ENCODE measurements around the gene MROH2A.

Gene MROH2A

DNA sequence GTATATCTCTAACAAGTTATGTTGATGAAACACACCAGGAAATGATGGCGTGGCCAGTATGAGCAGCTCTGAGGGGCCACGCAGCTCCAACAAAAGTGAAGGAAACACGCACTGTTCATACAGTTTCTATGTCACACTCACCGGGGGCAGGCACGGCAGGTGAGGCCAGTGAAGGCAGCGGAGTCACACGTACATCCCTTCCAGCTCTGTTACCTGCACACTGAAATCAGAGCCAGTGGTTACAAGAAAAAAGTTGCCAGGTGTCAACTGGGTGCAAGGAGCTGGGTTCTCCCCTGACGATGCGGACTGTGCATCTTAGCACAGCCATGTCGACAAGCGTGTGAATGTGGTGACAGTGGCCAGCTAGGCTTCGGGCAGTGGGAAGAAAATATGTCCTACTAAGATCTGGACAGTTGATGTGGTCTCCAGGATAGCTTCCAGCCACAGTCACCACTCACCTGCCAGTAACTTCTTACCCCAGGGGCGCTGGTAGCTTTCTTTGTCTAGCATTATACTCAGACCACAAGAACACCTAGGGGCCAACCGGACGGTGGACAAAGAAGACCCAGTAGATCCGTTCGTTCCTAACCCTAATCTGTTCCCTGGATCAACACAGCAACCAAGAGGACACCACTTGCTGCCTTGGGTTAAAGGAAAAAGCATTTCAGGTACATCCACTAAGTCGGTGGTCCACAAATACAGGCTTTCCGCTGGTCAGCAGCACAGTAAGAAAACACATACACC lies 66.1 kb downstream of the MROH2A start:
- no peak overlapping the region for H3K4me3 ChIP-seq (ENCODE audit: low read depth, low read length)
- no peak for DNase-seq (ENCODE audit: low read depth)
- no peak for TF ChIP-seq CTCF (IDR thresholded peaks at IDR 0.05; ENCODE audit: insufficient read depth, low read depth, low read length, missing control alignments)

DNA sequence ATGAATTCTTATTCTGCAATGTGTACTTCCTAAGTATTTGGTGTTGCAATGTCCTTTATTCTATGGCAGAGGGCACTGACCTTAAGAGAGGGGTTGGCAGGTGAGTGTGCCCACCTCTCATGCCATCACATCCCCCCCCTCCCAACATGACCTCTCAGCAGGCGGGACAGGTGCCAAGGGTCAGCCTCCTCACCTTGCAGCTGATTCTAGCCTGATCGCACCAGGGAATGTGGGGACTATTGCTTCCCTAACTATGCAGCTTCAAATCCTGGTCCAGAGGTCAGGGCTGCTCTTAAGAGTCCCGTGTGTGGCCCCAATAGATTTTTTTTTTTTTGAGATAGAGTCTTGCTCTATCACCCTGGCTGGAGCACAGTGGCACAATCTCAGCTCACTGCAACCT lies 66.7 kb downstream of the MROH2A start:
- no peak for DNase-seq (ENCODE audit: low read depth)
- no peak for TF ChIP-seq CTCF (IDR thresholded peaks at IDR 0.05; ENCODE audit: insufficient read depth, low read depth, low read length, missing control alignments)
- H3K4me3 ChIP-seq (ENCODE audit: low read depth, low read length): no peak overlapping the region

- TF ChIP-seq CTCF (IDR thresholded peaks at IDR 0.05; ENCODE audit: insufficient read depth, low read depth, low read length, missing control alignments): no peak
- DNase-seq (ENCODE audit: low read depth): no peak
- H3K4me3 ChIP-seq (ENCODE audit: low read depth, low read length): no peak overlapping the region
Observed at GRCh38 chr2:233845301-233846060, 67.4 kb downstream of the MROH2A start.

- no peak overlapping the region for H3K4me3 ChIP-seq (ENCODE audit: low read depth, low read length)
- no peak for DNase-seq (ENCODE audit: low read depth)
- no peak for TF ChIP-seq CTCF (IDR thresholded peaks at IDR 0.05; ENCODE audit: insufficient read depth, low read depth, low read length, missing control alignments)
Observed at GRCh38 chr2:233846387-233847247, 68.5 kb downstream of the MROH2A start.

DNA sequence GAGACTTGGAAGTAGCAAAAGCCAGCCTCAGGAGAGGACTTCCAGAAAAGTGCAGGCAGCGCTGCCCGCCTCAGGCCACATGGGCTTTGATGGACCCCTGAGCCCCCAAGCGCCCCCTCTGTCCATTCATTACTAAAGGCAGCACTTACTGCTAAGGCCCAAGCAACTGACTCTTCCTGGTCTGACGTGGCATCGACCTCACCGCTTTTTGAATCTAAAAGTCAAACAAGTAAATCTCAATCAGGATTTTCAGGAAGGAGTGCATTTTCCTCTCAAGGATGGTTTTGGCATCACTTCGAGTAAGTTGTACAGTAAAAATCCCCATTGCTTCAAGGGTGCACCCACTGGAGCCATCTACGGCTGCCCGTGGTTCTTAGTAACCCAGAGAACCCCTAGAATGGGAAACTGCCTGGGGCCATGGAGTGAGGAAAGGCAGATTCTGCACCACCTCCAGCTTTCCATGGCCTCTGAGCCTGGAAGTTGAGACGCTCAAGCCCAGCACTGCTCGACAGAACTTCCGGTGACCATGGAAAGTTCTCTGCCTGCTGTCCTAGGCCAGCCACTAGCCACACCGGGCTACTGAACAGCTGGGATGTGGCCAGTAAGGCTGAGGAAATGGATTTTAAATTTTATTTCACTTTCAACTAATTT lies 69.2 kb downstream of the MROH2A start:
- TF ChIP-seq CTCF (IDR thresholded peaks at IDR 0.05; ENCODE audit: insufficient read depth, low read depth, low read length, missing control alignments): no peak
- H3K4me3 ChIP-seq (ENCODE audit: low read depth, low read length): no peak overlapping the region
- DNase-seq (ENCODE audit: low read depth): no peak

DNA sequence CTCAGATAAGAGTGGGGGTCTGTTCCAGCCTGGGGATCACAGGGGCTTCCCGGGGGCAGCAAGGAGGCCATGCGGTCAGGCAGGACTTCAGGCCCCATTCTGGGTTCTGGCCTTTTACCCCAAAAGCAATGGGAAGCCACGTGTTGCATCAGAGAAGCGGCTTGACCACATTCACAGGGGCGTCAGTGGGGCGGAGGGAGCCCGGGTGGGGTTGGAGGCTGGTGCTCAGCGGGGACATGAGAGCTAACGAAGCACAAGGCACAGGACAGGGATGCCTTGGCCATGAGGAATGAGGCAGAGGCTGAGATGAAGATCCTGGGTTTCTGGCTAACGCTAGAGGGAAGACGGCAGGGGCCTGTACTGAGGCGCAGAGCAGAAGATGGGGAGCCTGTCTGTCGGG lies 70.1 kb downstream of the MROH2A start:
- H3K4me3 ChIP-seq (ENCODE audit: low read depth, low read length): no peak overlapping the region
- no peak for TF ChIP-seq CTCF (IDR thresholded peaks at IDR 0.05; ENCODE audit: insufficient read depth, low read depth, low read length, missing control alignments)
- DNase-seq (ENCODE audit: low read depth): no peak
